Thoracic aorta (tissue), 2 donors: Measurements from ENCODE around the gene BLOC1S5. TPM values are rescaled to one million over a fixed set of nuclear protein-coding genes. Genes with fewer than 3 reads are reported as not detected.

Source experiments
- ATAC-seq: fragments of 150-250 bp; one replicate; pipeline ENCODE4 v1.8.0; 2017; ENCODE audit warnings: low read depth; ENCODE audit not compliant: insufficient number of reproducible peaks, low FRiP score
- DNase-seq: peaks from one replicate; pipeline ENCODE4 v3.0.0-alpha.2; 2020; ENCODE audit warnings: low spot score
- H3K27ac ChIP-seq, 2 donors: fragments of 200-600 bp; sonication (generic); 1 replicate in 1 of 2; 2 replicates in 1 of 2; pipeline ENCODE4 v1.5.1; 2016; ENCODE audit warnings: mild to moderate bottlenecking in 2 of 2, moderate library complexity in 2 of 2
- H3K27me3 ChIP-seq: fragments of 200-600 bp; sonication (generic); replicated peaks from 2 replicates; pipeline ENCODE4 v1.6.0; 2016; ENCODE audit warnings: mild to moderate bottlenecking; ENCODE audit not compliant: insufficient read depth
- H3K36me3 ChIP-seq: fragments of 200-600 bp; sonication (generic); one replicate; pipeline ENCODE4 v1.5.1; 2016
- H3K4me1 ChIP-seq, 2 donors: fragments of 200-600 bp; sonication (generic); 1 replicate in 1 of 2; 2 replicates in 1 of 2; pipeline versions ENCODE4 v1.5.1 to v1.6.0; 2016; ENCODE audit warnings: low read depth in 2 of 2, mild to moderate bottlenecking in 1 of 2; ENCODE audit not compliant: control insufficient read depth in 1 of 2
- H3K4me3 ChIP-seq: fragments of 200-600 bp; sonication (generic); 2 replicates; pipeline ENCODE4 v1.5.1; 2016; ENCODE audit warnings: mild to moderate bottlenecking
- H3K9me3 ChIP-seq: fragments of 200-600 bp; sonication (generic); 2 replicates; pipeline ENCODE4 v1.5.1; 2016
- CTCF ChIP-seq: fragments of 200-600 bp; sonication (generic); IDR thresholded peaks from one replicate; pipeline ENCODE4 v1.5.1; 2019; ENCODE audit warnings: antibody characterized with exemption
- total RNA-seq, 2 donors: library from RNA; depleted of rRNA; stranded (reverse); fragments of >200 nt; gene quantifications; one replicate each; pipeline versions ENCODE4 v1.1.0 to v1.2.3, GENCODE V29; 2016

Gene BLOC1S5
- total RNA-seq, 2 donors from 2014 or later, result 9.1 to 12.6 TPM

- ATAC-seq, result no peak
- no peak for DNase-seq
- H3K9me3 ChIP-seq, result no peaks in the 10 kb centered on the region
- H3K36me3 ChIP-seq, result no peaks in the 10 kb centered on the region
- no peak overlapping the region for H3K4me3 ChIP-seq
- peaks cover 11 to 25% of the 10 kb centered on the region in 2 donors for H3K4me1 ChIP-seq
- peak overlapping the region; percentile 46 to 63 for H3K27ac ChIP-seq
- TF ChIP-seq CTCF, result no peak
- H3K27me3 ChIP-seq, result no peaks in the 10 kb centered on the region
These were observed 9.6 kb upstream of the BLOC1S5 start for GRCh38 chr6:8073758-8074157.

GRCh38 chr6:8070718-8071117 lies 6.5 kb upstream of the BLOC1S5 start:
- DNase-seq, result no peak
- no peaks in the 10 kb centered on the region for H3K27me3 ChIP-seq
- peaks cover 11 to 22% of the 10 kb centered on the region in 2 donors for H3K4me1 ChIP-seq
- TF ChIP-seq CTCF, result no peak
- H3K36me3 ChIP-seq, result no peaks in the 10 kb centered on the region
- H3K9me3 ChIP-seq, result no peaks in the 10 kb centered on the region
- ATAC-seq, result no peak
- H3K27ac ChIP-seq, result peak overlapping the region; percentile 43 to 71
- H3K4me3 ChIP-seq, result no peak overlapping the region

GRCh38 chr6:8069631-8070284 lies 5.6 kb upstream of the BLOC1S5 start:
- H3K36me3 ChIP-seq, result no peaks in the 10 kb centered on the region
- DNase-seq (no peak), ATAC-seq (no peak)
- H3K27ac ChIP-seq, result peak overlapping the region; percentile 47 to 71
- TF ChIP-seq CTCF, result no peak
- H3K9me3 ChIP-seq, result no peaks in the 10 kb centered on the region
- no peaks in the 10 kb centered on the region for H3K27me3 ChIP-seq
- H3K4me1 ChIP-seq, result peaks cover 12 to 25% of the 10 kb centered on the region in 2 donors
- H3K4me3 ChIP-seq, result no peak overlapping the region

- Histone ChIP-seq H3K4me3 (no peak overlapping the region), H3K36me3 (no peaks in the 10 kb centered on the region), H3K4me1 (peaks cover 10 to 22% of the 10 kb centered on the region in 2 donors), H3K27me3 (no peaks in the 10 kb centered on the region), H3K9me3 (no peaks in the 10 kb centered on the region), H3K27ac (peak overlapping the region in 1 of 2 donors; percentile 71)
- ATAC-seq, result no peak
- TF ChIP-seq CTCF, result no peak
- no peak for DNase-seq
These were observed 5.0 kb upstream of the BLOC1S5 start for GRCh38 chr6:8069151-8069550.

- no peak for ATAC-seq
These were observed 1.9 kb upstream of the BLOC1S5 start for GRCh38 chr6:8066108-8066507.

More at GRCh38 chr6:8066108-8066507, 1.9 kb upstream of the BLOC1S5 start:
- Histone ChIP-seq H3K9me3 (no peaks in the 10 kb centered on the region), H3K27ac (no peak overlapping the region), H3K4me3 (no peak overlapping the region), H3K27me3 (no peaks in the 10 kb centered on the region), H3K4me1 (peaks cover 5 to 23% of the 10 kb centered on the region in 2 donors), H3K36me3 (no peaks in the 10 kb centered on the region)
- no peak for TF ChIP-seq CTCF
- DNase-seq, result no peak
